ENCODE data around the gene PER1. TPM values are rescaled to one million over a fixed set of nuclear protein-coding genes. Genes with fewer than 3 reads are reported as not detected.

Gene PER1
- total RNA-seq, 2 donors from 2014 or later: 59.4 to 75.0 TPM

- Histone ChIP-seq H3K4me3 (no peak overlapping the region), H3K36me3 (peaks cover 96% of the 10 kb centered on the region), H3K9me3 (no peaks in the 10 kb centered on the region), H3K27me3 (no peaks in the 10 kb centered on the region), H3K27ac (peak overlapping the region; percentile 12 to 40), H3K4me1 (peaks cover 0 to 56% of the 10 kb centered on the region in 2 donors)
- no peak for DNase-seq (ENCODE audit: low spot score)
- TF ChIP-seq, protein P1, sequence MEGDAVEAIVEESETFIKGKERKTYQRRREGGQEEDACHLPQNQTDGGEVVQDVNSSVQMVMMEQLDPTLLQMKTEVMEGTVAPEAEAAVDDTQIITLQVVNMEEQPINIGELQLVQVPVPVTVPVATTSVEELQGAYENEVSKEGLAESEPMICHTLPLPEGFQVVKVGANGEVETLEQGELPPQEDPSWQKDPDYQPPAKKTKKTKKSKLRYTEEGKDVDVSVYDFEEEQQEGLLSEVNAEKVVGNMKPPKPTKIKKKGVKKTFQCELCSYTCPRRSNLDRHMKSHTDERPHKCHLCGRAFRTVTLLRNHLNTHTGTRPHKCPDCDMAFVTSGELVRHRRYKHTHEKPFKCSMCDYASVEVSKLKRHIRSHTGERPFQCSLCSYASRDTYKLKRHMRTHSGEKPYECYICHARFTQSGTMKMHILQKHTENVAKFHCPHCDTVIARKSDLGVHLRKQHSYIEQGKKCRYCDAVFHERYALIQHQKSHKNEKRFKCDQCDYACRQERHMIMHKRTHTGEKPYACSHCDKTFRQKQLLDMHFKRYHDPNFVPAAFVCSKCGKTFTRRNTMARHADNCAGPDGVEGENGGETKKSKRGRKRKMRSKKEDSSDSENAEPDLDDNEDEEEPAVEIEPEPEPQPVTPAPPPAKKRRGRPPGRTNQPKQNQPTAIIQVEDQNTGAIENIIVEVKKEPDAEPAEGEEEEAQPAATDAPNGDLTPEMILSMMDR (IDR thresholded peaks at IDR 0.05): no peak
Observed at GRCh38 chr17:8143581-8144400, 8.4 kb downstream of the PER1 start.

DNA sequence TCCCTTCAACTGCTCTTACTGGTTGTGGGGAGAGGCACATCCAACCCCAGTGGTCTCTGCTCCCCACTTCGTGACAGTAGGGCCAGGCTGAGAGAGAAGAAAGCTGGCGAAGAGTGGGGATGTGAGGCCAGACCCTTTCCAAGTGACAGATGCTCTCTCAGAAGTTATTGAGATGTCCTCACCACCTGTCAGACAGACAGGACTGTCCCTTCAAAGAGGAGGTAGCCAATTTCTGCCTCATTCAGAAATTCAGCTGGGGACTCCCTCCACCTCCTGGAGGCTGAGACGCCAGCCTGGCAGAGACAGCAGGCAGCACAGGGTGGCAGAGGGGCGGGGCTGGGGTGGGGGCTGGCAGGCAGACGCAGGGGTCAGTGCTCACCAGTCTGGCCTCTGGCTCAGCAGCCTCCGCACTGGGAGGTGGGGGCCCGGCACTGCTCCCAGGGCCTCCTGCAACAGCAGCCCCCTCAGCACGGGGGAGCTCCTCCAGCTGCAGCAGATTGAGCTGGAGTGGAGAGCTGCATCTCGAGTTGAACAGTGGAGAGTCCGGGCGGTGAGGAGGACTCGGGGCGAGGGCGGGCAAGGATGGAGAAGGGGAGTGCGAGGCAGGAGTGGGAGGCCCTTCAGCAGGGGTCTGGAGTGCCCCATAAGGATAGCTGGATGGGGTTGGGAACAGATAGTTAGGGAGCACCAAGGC, 9.2 kb downstream of the PER1 start:
- TF ChIP-seq, protein P1 (IDR thresholded peaks at IDR 0.05): no peak
- Histone ChIP-seq H3K27me3 (no peaks in the 10 kb centered on the region), H3K36me3 (peaks cover 88% of the 10 kb centered on the region), H3K27ac (peak overlapping the region; percentile 22 to 41), H3K4me3 (no peak overlapping the region), H3K9me3 (no peaks in the 10 kb centered on the region), H3K4me1 (peaks cover 0 to 55% of the 10 kb centered on the region in 2 donors)
- DNase-seq (ENCODE audit: low spot score): no peak

GRCh38 chr17:8142158-8142886, 9.9 kb downstream of the PER1 start:
- no peak for DNase-seq (ENCODE audit: low spot score)
- Histone ChIP-seq H3K27me3 (no peaks in the 10 kb centered on the region), H3K4me1 (peaks cover 0 to 54% of the 10 kb centered on the region in 2 donors), H3K36me3 (peaks cover 81% of the 10 kb centered on the region), H3K9me3 (no peaks in the 10 kb centered on the region), H3K27ac (peak overlapping the region; percentile 22 to 41), H3K4me3 (no peak overlapping the region)
- TF ChIP-seq, protein P1 (IDR thresholded peaks at IDR 0.05): no peak

- H3K4me3 ChIP-seq: no peak overlapping the region
- TF ChIP-seq, protein P1 (IDR thresholded peaks at IDR 0.05): no peak
- H3K27me3 ChIP-seq: no peaks in the 10 kb centered on the region
- H3K36me3 ChIP-seq: peaks cover 75% of the 10 kb centered on the region
- H3K27ac ChIP-seq: peak overlapping the region; percentile 22 to 41
- DNase-seq (ENCODE audit: low spot score): no peak
- H3K9me3 ChIP-seq: no peaks in the 10 kb centered on the region
- H3K4me1 ChIP-seq: peaks cover 0 to 48% of the 10 kb centered on the region in 2 donors
Observed at GRCh38 chr17:8141741-8142140, 10.5 kb downstream of the PER1 start.

GRCh38 chr17:8141045-8141444, 11.2 kb downstream of the PER1 start:
- TF ChIP-seq, protein P1 (IDR thresholded peaks at IDR 0.05): no peak
- no peak for DNase-seq (ENCODE audit: low spot score)
- H3K27me3 ChIP-seq: no peaks in the 10 kb centered on the region
- no peak overlapping the region for H3K4me3 ChIP-seq
- peak overlapping the region; percentile 88 to 95 for H3K27ac ChIP-seq
- no peaks in the 10 kb centered on the region for H3K9me3 ChIP-seq
- peaks cover 69% of the 10 kb centered on the region for H3K36me3 ChIP-seq
- peaks cover 0 to 41% of the 10 kb centered on the region in 2 donors for H3K4me1 ChIP-seq
